ENCODE results near the gene ACAP3. TPM values are rescaled to one million over a fixed set of nuclear protein-coding genes. Genes with fewer than 3 reads are reported as not detected.
A peak's percentile ranks its signal among the peaks of the same experiment; 100 is the strongest.

Gene ACAP3
- total RNA-seq, 1 experiment from 2014 or later: 30.7 TPM

- POLR2A ChIA-PET: no interaction called here
- Histone ChIP-seq H3K36me3 (ENCODE audit: control insufficient read depth, insufficient read depth, low read length) (no peaks in the 10 kb centered on the region), H3K27ac (ENCODE audit: low read length) (no peak overlapping the region), H3K4me1 (ENCODE audit: control insufficient read depth, insufficient read depth, low read length) (peaks cover 25% of the 10 kb centered on the region), H3K9me3 (ENCODE audit: control insufficient read depth, insufficient read depth, low read depth, low read length) (no peaks in the 10 kb centered on the region), H3K4me3 (ENCODE audit: low read depth in 2 of 2, low read length in 2 of 2) (no peak overlapping the region), H3K27me3 (ENCODE audit: control insufficient read depth, insufficient read depth, low read length) (no peaks in the 10 kb centered on the region)
- no TSS peak for BruUV-seq (replicated peaks)
- intact Hi-C loops (cut with micrococcal nuclease; ENCODE audit: unreplicated experiment): no loop called here
- in situ Hi-C loops (cut with HindIII; ENCODE audit: low pct_unique_long_range_greater_than_20kb, low sequenced_read_pairs): no loop called here
- ATAC-seq (no peak), DNase-seq (ENCODE audit: low read depth, low spot score) (no peak)
- CTCF ChIA-PET: no interaction called here
- TF ChIP-seq REST (IDR thresholded peaks at IDR 0.05; ENCODE audit: insufficient read depth in 1 of 2, low read depth in 2 of 2, low read length in 1 of 2): no peak
- TF ChIP-seq TCF7L2 (IDR thresholded peaks at IDR 0.05; ENCODE audit: low read depth, low read length): no peak
Measured at GRCh38 chr1:1286313-1287261, 21.1 kb downstream of the ACAP3 start.

- Histone ChIP-seq H3K4me3 (ENCODE audit: low read depth in 2 of 2, low read length in 2 of 2) (no peak overlapping the region), H3K9me3 (ENCODE audit: control insufficient read depth, insufficient read depth, low read depth, low read length) (no peaks in the 10 kb centered on the region), H3K27me3 (ENCODE audit: control insufficient read depth, insufficient read depth, low read length) (no peaks in the 10 kb centered on the region), H3K4me1 (ENCODE audit: control insufficient read depth, insufficient read depth, low read length) (peaks cover 22% of the 10 kb centered on the region), H3K36me3 (ENCODE audit: control insufficient read depth, insufficient read depth, low read length) (no peaks in the 10 kb centered on the region), H3K27ac (ENCODE audit: low read length) (no peak overlapping the region)
- BruUV-seq (replicated peaks): no TSS peak
- DNase-seq (ENCODE audit: low read depth, low spot score) (no peak), ATAC-seq (peak; percentile 14; the same call in 1 of the 2 replicates)
- in situ Hi-C loops (cut with HindIII; ENCODE audit: low pct_unique_long_range_greater_than_20kb, low sequenced_read_pairs) (no loop called here), intact Hi-C loops (cut with micrococcal nuclease; ENCODE audit: unreplicated experiment) (no loop called here)
- ChIA-PET POLR2A (no interaction called here), CTCF (no interaction called here)
- TF ChIP-seq REST (IDR thresholded peaks at IDR 0.05; ENCODE audit: insufficient read depth in 1 of 2, low read depth in 2 of 2, low read length in 1 of 2) (no peak), POLR2AphosphoS5 (IDR thresholded peaks at IDR 0.05; ENCODE audit: low read depth, low read length) (no peak), SIN3A (IDR thresholded peaks at IDR 0.05; ENCODE audit: borderline replicate concordance, insufficient read depth, low read depth, low read length) (no peak), CTCF (IDR thresholded peaks at IDR 0.05) (no peak), TCF7L2 (IDR thresholded peaks at IDR 0.05; ENCODE audit: low read depth, low read length) (no peak)
Measured at GRCh38 chr1:1285611-1286311, 22.0 kb downstream of the ACAP3 start.

All from Panc1 (cell line).